Spleen (tissue), 11 donors: ENCODE measurements around the gene COL11A2. TPM values are rescaled to one million over a fixed set of nuclear protein-coding genes. Genes with fewer than 3 reads are reported as not detected.

Source experiments
- DNase-seq: peaks from one replicate; pipeline ENCODE4 v3.0.0-alpha.2; 2020
- H3K27ac ChIP-seq, 8 donors: fragments of 200-600 bp; sonication (generic) in 7 of 8; 1 replicate in 4 of 8; 2 replicates in 4 of 8; pipeline versions ENCODE4 v1.5.0 to v1.8.0; 2016 to 2021; ENCODE audit warnings: inconsistent platforms in 4 of 8, mild to moderate bottlenecking in 4 of 8, moderate library complexity in 1 of 8
- H3K27me3 ChIP-seq, 7 donors: fragments of 200-600 bp; sonication (generic) in 6 of 7; replicated peaks in 1 of 7; 1 replicate in 4 of 7; 2 replicates in 3 of 7; pipeline versions ENCODE4 v1.5.0 to v1.8.0; 2016 to 2021; ENCODE audit warnings: inconsistent platforms in 3 of 7, mild to moderate bottlenecking in 1 of 7
- H3K36me3 ChIP-seq, 6 donors: fragments of 200-600 bp; sonication (generic) in 5 of 6; 1 replicate in 4 of 6; 2 replicates in 2 of 6; pipeline versions ENCODE4 v1.5.0 to v1.8.0; 2016 to 2021; ENCODE audit warnings: inconsistent platforms in 2 of 6
- H3K4me1 ChIP-seq, 6 donors: fragments of 200-600 bp; sonication (generic) in 5 of 6; 1 replicate in 3 of 6; 2 replicates in 3 of 6; pipeline versions ENCODE4 v1.5.0 to v1.8.0; 2016 to 2021; ENCODE audit warnings: inconsistent platforms in 3 of 6
- H3K4me3 ChIP-seq, 8 donors: fragments of 200-600 bp; sonication (generic) in 7 of 8; 1 replicate in 4 of 8; 2 replicates in 4 of 8; pipeline versions ENCODE4 v1.5.0 to v1.8.0; 2016 to 2021; ENCODE audit warnings: inconsistent platforms in 4 of 8, mild to moderate bottlenecking in 4 of 8, moderate library complexity in 2 of 8
- H3K9me3 ChIP-seq, 8 donors: fragments of 200-600 bp; sonication (generic) in 7 of 8; 1 replicate in 4 of 8; 2 replicates in 4 of 8; pipeline versions ENCODE4 v1.5.0 to v1.8.0; 2016 to 2021; ENCODE audit warnings: inconsistent platforms in 4 of 8
- POLR2A ChIP-seq, 3 donors: fragments of 450-650 bp; IDR thresholded peaks; one replicate each; pipeline ENCODE4 v1.5.1; 2017; ENCODE audit warnings: antibody characterized with exemption in 3 of 3, mild to moderate bottlenecking in 1 of 3
- POLR2AphosphoS5 ChIP-seq, 3 donors: sonication (generic); formaldehyde crosslinking; IDR thresholded peaks; one replicate each; pipeline ENCODE4 v1.5.1; 2017; ENCODE audit warnings: antibody characterized with exemption in 3 of 3
- WGBS, 5 donors: extraction: QIAGEN DNeasy Blood & Tissue Kit in 3 of 5; methylation state at CpG; one replicate each; pipeline versions ENCODE4 v1.1.5 to v1.1.7; 2013 to 2018; 5-methylcytosine and 5-hydroxymethylcytosine counted together
- intact Hi-C: fragments of 100-400 bp; cut with DNase I; formaldehyde crosslinking; loops from one replicate; pipeline ENCODE4 v1.15.0; 2023; ENCODE audit warnings: low total_unique reads
- polyA plus RNA-seq, 3 donors: library from polyadenylated mRNA; stranded (reverse); fragments of 200-250 nt; gene quantifications; one replicate each; pipeline ENCODE4 v1.2.1, GENCODE V29; 2013
- total RNA-seq, 7 donors: library from RNA; depleted of rRNA in 3 of 7; stranded (reverse); fragments of >200 nt in 3 of 7; fragmentation: NEBNext Ultra II Directional in 4 of 7; extraction: Animal tissue kit (Norgen Biotek cat#: 25700) in 4 of 7; gene quantifications; one replicate each; pipeline versions ENCODE4 v1.1.0 to v1.2.1, GENCODE V29; 2016 to 2021
- TF ChIP-seq, protein P1 (sequence below), 11 experiments: fragments of 200-600 bp in 7 of 11; fragments of 450-650 bp in 4 of 11; sonication (generic) in 4 of 11; IDR thresholded peaks in 8 of 11; conservative IDR thresholded peaks in 3 of 11; 1 replicate in 7 of 11; 2 replicates in 4 of 11; pipeline versions ENCODE4 v1.4.0 to v1.8.0; 2016 to 2021; ENCODE audit warnings: antibody characterized with exemption in 11 of 11, inconsistent platforms in 4 of 11, mild to moderate bottlenecking in 1 of 11
- donor health status: healthy with polysubstance abuse.
- donor health status: DM: no; HTN: no; CAD: no; lungs with moderate emphysema.
- donor health status: DM: no; HTN: no; CAD: no.
- donor health status: Bipolar disorder and iron deficiency.
- donor health status: healthy.
- donor health status: DM: no; HTN: no; CAD: no.
- donor health status: DM: yes; HTN: yes; CAD: no.

Gene COL11A2
- total and polyA plus RNA-seq, 10 donors: 0.68 to 2.4 (median 1.3) TPM

DNA sequence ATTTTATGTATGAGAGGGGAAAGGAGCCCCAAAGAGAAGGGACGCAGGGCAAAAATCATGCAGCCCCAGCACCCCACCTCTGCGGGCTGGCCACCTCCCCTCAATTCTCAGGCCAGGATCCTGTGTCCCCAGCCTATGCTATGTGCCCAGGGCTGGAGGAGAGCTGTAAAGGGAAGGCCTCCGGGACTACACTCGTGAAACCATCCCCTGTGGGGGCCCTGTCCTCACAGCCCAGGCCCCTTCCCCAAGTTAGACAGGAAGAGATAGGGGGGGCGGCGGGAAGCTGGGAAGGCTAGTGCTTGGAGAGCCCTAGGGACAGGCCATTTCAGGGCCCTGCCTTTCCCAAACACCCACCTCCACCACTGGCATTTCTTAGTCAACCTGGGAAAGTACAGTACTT, 1.4 kb upstream of the COL11A2 start:
- H3K36me3 ChIP-seq: peaks cover 0 to 50% (median 35%) of the 10 kb centered on the region in 6 donors
- no peak for DNase-seq
- TF ChIP-seq, protein P1, sequence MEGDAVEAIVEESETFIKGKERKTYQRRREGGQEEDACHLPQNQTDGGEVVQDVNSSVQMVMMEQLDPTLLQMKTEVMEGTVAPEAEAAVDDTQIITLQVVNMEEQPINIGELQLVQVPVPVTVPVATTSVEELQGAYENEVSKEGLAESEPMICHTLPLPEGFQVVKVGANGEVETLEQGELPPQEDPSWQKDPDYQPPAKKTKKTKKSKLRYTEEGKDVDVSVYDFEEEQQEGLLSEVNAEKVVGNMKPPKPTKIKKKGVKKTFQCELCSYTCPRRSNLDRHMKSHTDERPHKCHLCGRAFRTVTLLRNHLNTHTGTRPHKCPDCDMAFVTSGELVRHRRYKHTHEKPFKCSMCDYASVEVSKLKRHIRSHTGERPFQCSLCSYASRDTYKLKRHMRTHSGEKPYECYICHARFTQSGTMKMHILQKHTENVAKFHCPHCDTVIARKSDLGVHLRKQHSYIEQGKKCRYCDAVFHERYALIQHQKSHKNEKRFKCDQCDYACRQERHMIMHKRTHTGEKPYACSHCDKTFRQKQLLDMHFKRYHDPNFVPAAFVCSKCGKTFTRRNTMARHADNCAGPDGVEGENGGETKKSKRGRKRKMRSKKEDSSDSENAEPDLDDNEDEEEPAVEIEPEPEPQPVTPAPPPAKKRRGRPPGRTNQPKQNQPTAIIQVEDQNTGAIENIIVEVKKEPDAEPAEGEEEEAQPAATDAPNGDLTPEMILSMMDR (IDR thresholded peaks at IDR 0.05 in 8 of 11, conservative IDR thresholded peaks at IDR 0.05 in 3 of 11): no peak
- TF ChIP-seq POLR2AphosphoS5 (IDR thresholded peaks at IDR 0.05) (peak in 1 of 3 donors; percentile 6), POLR2A (IDR thresholded peaks at IDR 0.05) (no peak)
- intact Hi-C loops: no loop called here
- 64 to 84% (median 75%) methylated on average over 6 of the region's 6 CpGs for WGBS, 5 donors
- H3K4me1 ChIP-seq: peaks cover 8 to 55% (median 36%) of the 10 kb centered on the region in 6 donors
- H3K27me3 ChIP-seq: peaks cover 0 to 50% (median 17%) of the 10 kb centered on the region in 7 donors
- H3K9me3 ChIP-seq: no peaks in the 10 kb centered on the region
- H3K27ac ChIP-seq: peak overlapping the region in 5 of 8 donors; percentile 14 to 43 (median 26)
- peak overlapping the region in 4 of 8 donors; percentile 24 to 64 (median 40) for H3K4me3 ChIP-seq

DNA sequence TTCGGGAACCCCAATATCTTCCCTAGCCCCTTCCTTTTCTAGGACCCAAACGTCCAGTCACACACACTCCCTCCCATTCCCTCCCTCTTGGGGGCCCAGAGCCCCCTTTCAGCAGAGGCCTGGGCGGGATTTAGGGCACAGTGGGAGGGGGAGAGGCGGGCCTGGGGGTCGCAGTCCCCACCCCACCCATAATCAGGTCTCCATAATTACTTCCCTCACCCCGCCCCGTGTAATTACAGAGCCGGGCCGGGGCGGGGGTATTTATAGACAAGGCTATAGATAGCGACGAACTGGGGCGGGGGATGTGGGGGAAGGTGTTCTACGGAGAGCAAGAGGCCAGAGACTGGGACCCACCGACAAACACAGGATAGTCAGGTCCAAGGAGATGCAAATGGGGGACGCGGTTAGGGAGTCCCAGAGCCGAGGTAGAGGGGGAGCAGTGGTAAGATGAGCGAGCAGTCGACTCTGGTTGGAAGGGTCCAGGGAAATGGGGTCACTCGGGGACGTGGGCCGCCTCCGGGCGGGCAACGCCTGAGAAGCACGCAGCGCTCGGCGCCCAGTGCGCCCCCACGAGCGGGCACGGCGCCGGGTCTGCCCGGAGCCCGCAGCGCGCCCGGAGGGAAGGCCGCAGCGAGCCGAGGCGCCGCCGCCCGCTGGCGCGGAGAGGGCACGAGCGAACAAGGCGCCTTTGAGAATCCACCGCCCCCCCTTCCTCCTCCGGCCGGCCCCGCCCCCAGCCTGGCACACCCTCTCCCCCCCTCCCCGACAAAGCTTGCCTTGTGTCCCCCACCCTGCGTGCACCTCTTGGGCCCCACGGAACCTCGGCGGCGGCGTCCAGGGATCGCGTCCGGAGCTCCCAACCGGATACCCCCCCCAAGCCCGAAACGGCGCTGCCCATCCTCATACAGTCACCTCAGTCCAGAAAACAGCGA, 670 bp upstream of the COL11A2 start:
- peak; percentile 86 for DNase-seq
- Histone ChIP-seq H3K27ac (peak overlapping the region in 5 of 8 donors; percentile 14 to 43 (median 32)), H3K4me1 (peaks cover 5 to 48% (median 30%) of the 10 kb centered on the region in 6 donors), H3K4me3 (peak overlapping the region; percentile 3 to 64 (median 24)), H3K9me3 (no peaks in the 10 kb centered on the region), H3K27me3 (peaks cover 0 to 55% (median 17%) of the 10 kb centered on the region in 7 donors), H3K36me3 (peaks cover 0 to 45% (median 35%) of the 10 kb centered on the region in 6 donors)
- TF ChIP-seq POLR2AphosphoS5 (IDR thresholded peaks at IDR 0.05): peak in 2 of 3 donors; percentile 37 to 38
- no peak for TF ChIP-seq POLR2A (IDR thresholded peaks at IDR 0.05)
- 2 to 12% (median 4%) methylated on average over 41 to 72 of the region's 72 CpGs for WGBS, 5 donors
- intact Hi-C loops: no loop called here

DNA sequence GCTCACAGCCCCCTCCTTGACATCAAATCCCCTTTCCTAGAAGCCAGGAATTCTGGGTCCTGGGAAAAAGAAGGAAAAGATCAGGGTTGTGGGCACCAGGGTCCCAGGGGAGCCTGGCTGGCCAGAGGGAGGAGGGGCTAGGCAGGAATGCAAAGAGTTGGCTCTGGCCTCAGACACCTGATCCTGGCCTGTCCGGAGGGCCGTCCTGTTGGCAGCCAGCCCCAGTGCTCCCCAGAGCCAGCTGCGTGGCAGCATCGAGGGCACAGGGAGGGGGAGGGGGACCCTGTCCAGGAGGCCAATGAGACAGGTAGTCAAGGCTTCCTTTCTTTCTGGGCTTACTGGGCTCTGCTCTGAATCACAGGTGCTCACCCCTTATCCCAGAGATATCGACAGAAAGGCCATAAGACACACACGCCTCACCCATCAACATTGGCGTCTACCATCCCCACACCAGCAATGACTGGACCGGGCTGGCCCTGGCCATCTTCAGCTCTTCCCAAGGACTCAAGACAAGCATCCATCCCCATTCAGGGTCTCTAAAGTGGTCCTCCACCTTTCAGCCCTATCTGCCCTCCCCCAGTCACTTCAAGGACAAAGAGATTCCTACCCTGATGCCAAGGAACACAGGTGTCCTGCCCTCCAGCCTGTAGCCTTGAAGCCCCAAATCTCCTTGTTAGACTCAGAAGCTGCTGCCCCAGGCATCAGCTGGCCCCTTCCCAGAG, 723 bp downstream of the COL11A2 start:
- intact Hi-C loops: no loop called here
- Histone ChIP-seq H3K9me3 (no peaks in the 10 kb centered on the region), H3K36me3 (peaks cover 0 to 31% (median 28%) of the 10 kb centered on the region in 6 donors), H3K4me3 (peak overlapping the region in 1 of 8 donors; percentile 64), H3K27me3 (peaks cover 0 to 65% (median 17%) of the 10 kb centered on the region in 7 donors), H3K27ac (no peak overlapping the region), H3K4me1 (peaks cover 5 to 34% (median 21%) of the 10 kb centered on the region in 6 donors)
- no peak for TF ChIP-seq POLR2AphosphoS5 (IDR thresholded peaks at IDR 0.05)
- no peak for TF ChIP-seq POLR2A (IDR thresholded peaks at IDR 0.05)
- WGBS, 5 donors: 47 to 72% (median 58%) methylated on average over 8 of the region's 8 CpGs
- DNase-seq: no peak

DNA sequence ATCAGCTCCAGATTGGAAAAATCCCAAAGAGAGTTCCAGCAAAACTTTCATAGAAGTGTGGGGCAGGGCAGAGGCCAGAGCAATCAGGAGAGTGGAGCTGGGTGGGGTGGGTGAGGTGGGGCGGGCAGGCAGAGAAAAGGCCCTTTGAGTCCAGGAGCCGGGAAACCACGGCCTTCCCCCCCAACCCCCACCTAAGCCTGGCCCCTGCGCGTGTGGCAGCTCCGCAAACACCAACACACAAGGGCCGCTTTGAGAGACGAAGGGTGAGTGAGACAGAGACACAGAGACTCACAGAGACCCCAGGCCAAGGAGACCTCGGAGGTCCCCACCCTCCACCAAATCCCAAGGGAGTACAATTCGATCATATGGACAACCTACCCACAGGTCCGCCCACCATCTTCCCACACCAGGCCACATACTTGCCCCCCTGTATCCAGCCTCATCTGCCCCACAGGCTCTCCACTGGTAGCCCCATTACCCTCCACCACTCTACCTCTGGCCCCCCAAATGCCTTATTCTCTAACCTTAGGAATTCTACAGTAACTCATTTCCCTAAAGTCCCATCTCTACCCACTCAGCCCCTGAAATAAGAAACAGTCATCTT, 1.7 kb downstream of the COL11A2 start:
- 84 to 92% (median 90%) methylated on average over 11 of the region's 11 CpGs for WGBS, 5 donors
- Histone ChIP-seq H3K9me3 (no peaks in the 10 kb centered on the region), H3K27me3 (peaks cover 0 to 70% (median 17%) of the 10 kb centered on the region in 7 donors), H3K27ac (no peak overlapping the region), H3K4me1 (peaks cover 5 to 29% (median 21%) of the 10 kb centered on the region in 6 donors), H3K4me3 (no peak overlapping the region), H3K36me3 (peaks cover 0 to 21% (median 19%) of the 10 kb centered on the region in 6 donors)
- DNase-seq: no peak
- intact Hi-C loops: no loop called here
- TF ChIP-seq POLR2AphosphoS5 (IDR thresholded peaks at IDR 0.05) (no peak), POLR2A (IDR thresholded peaks at IDR 0.05) (no peak)
- TF ChIP-seq, protein P1 (IDR thresholded peaks at IDR 0.05 in 8 of 11, conservative IDR thresholded peaks at IDR 0.05 in 3 of 11): no peak
